ENCODE measurements around the gene TRIP13.
"Not testable (repeated sequence)": the region's sequence is repeated elsewhere in the genome, so short reads cannot be mapped to it uniquely, and the experiment has no call there.

The TRIP13 gene

DNA sequence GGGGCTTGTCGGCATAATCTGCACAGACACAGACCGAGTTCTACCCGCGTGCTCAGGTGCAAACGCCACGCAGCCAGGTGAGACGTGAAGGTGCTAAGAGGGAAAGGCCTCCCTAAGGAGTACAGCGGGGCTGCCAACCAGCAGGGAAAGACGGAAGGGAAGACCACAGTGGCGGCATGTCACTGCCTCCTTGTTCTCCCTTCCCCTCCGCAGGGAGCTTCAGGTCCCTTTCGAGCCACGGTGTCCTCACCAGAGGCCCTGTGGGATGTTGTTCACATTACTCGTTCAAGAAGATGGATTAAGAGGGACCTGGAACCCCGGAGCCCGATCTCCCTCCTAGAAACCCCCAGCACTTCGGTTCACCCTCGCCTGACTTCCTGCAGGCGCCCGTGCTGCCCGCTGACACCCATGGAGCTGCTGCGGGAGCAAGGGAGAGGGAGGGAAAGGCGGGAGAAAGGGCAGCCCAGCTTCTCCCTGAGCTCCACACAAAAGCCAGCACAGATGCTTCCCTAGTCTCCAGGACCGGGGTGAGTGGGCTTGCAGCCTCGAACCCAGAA lies 769 bp upstream of the TRIP13 start:
- no peak for DNase-seq (ENCODE audit: low spot score)

DNA sequence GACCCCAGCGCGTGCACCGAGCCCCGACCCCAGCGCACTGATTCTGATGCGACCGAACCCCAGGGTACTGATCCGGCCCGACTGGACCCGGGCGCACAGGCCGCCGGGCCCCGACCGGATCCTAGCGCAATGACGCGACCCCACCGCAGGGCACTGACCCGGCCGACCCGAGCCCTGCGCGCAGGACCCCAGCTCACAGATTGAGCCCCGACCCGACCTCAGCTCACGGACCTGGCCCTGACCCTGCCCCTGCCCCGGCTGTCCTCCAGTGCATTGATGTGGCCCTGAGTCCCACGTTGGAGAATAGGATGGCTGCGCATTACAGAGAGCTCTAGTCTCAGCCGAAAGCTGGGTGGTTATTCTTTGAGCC lies 438 bp downstream of the TRIP13 start:
- peak; percentile 65 for DNase-seq (ENCODE audit: low spot score)

- no peak for DNase-seq (ENCODE audit: low spot score)
These were observed 1.0 kb downstream of the TRIP13 start for GRCh38 chr5:893711-894110.

GRCh38 chr5:900781-901180 lies 8.1 kb downstream of the TRIP13 start:
- no peak for DNase-seq (ENCODE audit: low spot score)

GRCh38 chr5:902129-902916 lies 9.6 kb downstream of the TRIP13 start:
- no peak for DNase-seq (ENCODE audit: low spot score)

DNA sequence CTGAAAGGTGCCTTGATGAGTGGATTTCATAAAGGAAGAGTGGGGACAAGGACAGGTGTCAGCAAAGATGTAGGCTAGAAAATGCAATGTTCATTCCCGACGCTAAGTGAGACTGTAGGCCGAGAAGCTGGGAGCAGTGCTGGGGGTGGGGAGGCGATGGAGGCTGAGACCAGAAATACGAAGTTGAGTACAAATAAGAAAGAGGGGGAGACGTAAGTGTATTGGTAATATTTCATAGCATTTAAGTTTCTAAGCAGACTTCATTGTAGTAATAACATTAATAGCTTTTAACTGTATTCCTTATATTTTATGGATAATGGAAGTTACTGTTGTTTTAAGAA lies 11.0 kb downstream of the TRIP13 start:
- DNase-seq (ENCODE audit: low spot score): no peak

DNA sequence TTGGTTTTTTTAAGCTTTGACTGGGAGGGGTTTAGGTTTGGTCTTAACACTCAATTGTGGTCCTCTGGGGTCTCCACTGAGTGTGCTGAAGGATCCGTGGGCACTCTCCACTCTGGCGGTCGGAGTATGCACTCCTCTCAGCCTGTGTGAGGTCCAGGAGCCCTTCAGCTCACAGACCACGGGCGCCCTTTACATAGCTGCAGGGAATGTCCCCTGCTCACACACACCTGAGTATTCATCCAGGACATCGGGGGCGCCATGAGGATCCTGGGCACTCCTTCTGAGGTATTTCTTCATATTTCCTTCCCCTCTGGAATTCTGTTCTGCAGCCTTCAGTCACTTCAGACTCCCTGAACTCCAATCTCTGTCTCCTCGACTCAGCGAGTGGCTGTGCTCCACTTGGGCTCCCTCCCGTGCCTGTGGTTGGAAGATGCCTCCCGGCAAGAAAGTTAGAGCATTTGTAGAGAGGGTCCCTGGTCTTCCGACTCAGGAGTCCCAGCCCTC lies 12.5 kb downstream of the TRIP13 start:
- no peak for DNase-seq (ENCODE audit: low spot score)

DNA sequence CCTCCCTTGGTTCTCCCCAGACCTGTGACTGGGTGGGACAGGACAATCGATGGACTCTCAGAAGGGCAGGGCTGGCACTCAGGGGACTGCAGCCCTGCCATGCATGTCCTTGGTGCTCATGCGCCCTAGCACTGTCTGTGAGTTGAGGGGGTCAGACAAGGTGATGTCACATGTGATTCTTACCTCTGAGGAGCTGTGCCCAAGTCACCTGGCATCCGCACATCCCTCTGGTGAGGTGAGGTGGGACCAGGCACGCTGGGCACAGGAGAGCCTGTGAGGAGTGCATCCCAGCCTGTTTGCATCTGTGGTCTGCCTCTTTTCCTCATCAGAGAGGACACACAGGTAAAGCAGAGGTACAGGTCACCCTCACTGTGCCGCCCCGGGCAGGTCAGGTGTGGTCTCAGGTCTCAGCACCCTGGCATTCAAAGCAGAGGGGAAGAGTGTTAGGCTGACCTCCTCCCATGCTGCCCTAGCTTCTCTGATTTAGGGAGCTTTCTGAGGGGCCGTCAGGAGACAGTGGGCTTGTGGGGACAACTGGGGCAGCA lies 14.8 kb downstream of the TRIP13 start:
- DNase-seq (ENCODE audit: low spot score): no peak

DNA sequence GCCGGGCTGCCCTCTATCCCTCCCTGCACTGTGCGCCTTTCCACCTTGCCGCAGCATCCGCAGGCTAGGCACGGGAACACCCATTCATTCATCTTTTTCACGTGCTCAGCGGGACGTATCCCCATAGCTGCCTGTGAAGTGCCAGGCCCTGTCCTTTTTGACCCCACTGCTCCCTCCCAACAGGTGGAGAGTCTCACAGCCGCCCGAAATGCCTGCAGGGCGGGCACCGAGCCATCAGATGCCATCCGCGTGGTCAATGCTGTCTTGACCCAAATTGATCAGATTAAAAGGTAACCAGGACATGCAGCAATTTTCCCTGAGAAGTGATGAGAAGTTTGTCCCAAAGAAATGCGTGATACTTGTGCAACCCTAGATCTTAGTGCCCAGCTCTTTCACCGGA lies 15.5 kb downstream of the TRIP13 start:
- DNase-seq (ENCODE audit: low spot score): no peak

DNA sequence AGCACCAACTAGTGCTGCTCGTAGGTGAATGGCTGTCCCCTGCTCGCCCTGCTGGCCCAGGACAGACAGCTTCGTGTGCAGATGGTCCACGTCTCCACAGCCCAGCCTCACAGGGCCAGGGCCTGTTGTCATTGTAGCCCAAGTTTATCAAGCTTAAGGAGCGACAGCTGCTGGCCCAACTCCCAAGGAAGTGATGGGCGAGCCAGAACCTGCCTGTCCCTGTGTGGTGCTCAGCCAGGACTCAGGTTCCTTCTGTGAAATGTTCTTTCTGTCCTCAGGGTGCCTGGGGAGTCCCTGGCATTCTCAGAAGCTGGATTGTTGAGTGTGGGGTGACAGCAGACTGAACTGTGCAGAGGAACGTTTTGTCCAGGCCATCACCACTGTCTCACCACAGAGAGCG lies 16.4 kb downstream of the TRIP13 start:
- DNase-seq (ENCODE audit: low spot score): no peak

DNA sequence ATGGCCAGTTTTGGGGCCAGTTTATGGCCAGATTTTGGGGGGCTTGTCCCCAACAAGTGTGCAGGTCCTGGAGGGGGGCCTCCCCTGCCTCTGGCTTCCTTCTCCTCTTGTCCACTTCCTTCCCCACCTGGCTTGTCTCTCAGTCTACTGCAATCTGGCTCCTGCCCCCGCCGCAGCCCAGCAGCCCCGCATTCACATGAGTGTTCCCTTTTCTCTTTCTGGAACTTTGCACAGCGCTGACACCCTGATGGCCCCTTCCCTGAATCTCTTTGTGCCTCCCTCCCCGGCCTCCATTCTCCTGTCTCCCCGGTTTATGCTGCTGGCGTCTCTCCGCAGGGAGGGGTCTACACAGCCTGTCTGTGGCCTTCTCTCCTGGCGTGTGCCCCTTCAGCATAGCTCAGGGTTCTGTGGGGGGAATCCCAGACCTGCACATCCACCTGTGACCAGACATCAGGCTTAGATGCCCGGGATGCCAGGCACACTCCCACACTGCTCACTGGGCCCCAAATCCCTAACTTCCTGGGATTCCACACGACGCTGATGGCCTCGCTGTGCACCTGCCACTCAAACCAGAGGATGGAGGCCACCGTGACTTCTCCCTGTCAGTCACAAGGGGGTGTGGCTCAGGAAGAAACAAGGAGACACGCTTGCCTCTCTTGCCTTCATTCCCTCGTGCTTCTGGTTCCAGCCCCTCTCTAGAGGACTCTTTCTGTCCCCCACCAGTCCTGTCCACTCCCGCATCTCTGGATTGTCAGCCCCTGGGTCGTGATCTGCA lies 17.5 kb downstream of the TRIP13 start:
- no peak for DNase-seq (ENCODE audit: low spot score)

DNA sequence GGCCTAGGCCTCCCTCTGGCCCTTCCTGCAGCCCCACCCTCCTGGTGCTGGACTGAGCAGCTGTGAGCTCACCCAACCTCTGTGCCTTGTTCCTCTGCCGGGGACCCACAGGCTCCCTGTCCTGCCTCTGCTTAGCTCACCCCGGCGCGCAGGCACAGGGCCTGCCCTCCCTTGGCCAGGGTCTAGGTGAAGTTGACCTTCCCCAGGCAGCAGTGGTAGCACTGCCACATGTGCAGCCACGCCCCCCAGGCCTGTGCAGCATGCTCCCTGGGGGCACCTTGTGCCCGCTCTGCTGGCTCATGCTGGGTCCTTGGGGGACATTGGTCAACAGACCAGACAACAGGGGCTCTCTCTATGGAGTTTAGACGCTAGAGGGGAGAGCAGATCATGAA lies 18.1 kb downstream of the TRIP13 start:
- no peak for DNase-seq (ENCODE audit: low spot score)

DNA sequence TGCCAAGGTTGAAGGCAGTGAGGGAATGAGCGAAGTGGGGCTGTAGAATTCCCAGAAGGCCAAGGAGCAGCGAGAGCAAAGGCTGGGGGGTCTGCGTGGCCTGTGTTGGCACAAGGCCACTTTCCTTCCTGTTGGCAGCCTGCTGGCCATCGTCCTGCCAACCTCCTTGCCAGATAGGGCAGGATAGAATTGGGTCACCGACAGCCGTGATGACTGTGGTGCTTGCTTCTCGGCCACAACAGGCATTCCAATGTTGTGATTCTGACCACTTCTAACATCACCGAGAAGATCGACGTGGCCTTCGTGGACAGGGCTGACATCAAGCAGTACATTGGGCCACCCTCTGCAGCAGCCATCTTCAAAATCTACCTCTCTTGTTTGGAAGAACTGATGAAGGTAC lies 18.9 kb downstream of the TRIP13 start:
- no peak for DNase-seq (ENCODE audit: low spot score)

- no peak for DNase-seq (ENCODE audit: low spot score)
These were observed 19.8 kb downstream of the TRIP13 start for GRCh38 chr5:912280-913091.

DNA sequence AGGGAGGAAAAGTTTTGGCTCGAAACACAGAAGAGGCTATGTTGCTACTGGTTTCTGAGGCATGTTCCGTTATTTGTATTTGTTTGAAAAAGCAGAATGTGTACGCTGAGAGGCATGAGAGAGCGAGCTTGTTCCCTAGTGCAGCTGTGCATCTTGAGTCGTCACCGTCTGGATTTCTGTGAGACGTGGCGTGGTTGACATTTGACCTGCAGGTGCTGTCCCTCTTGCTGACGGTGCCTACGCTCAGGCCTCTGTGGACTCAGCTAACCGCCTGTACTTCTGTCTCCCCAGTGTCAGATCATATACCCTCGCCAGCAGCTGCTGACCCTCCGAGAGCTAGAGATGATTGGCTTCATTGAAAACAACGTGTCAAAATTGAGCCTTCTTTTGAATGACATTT lies 21.5 kb downstream of the TRIP13 start:
- no peak for DNase-seq (ENCODE audit: low spot score)

DNA sequence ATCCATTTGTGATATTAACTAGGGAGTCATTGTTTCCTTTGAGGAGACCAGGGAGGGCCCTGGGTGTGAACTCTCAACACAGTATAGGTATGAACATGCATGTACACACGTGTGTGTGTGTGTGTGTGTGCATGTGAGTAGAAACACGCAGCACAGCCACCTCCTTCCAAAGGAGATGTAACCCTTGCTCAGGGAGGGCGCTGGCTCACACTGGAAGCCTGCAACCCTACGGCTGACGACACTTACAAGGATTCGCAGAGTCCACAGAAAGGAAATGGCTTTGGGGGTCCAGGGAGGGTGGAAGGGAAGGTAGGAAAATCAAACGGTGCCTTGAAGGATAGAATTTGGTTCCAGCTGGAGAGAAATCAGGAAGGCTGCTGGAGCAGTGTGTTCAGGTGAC lies 21.9 kb downstream of the TRIP13 start:
- no peak for DNase-seq (ENCODE audit: low spot score)

DNA sequence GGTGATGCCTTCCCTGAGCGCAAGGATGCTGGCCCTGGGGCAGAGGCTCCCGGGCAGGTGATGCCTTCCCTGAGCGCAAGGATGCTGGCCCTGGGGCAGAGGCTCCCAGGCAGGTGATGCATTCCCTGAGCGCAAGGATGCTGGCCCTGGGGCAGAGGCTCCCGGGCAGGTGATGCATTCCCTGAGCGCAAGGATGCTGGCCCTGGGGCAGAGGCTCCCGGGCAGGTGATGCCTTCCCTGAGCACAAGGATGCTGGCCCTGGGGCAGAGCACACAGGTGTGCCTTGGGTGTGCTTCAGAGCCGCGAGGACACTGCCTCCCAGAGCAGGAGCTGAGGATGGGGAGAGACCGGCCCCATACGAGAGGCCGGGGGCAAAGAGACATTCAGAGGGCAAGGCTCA lies 22.7 kb downstream of the TRIP13 start:
- DNase-seq (ENCODE audit: low spot score): not testable (repeated sequence)

DNA sequence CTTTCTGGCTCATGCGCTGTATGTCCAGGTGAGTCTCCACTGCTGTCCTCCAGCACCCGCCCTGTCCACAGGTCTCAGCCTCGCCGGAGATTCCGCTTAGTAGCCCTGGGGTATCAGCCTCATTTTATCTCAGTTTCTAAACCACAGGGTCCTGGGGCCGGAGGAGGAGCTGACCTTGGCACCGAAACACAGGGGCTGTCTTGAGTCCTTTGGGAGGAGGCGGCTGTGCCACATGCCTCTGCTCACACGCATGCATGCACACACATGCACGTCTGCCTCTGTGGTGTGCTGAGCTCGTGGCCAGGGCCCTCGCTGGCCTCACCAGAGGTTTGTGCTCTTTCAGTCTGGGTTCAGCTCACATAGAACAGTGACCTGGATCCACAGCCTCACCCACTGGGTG lies 23.3 kb downstream of the TRIP13 start:
- DNase-seq (ENCODE audit: low spot score): no peak

GRCh38 chr5:916441-917293 lies 24.0 kb downstream of the TRIP13 start:
- DNase-seq (ENCODE audit: low spot score): no peak

DNA sequence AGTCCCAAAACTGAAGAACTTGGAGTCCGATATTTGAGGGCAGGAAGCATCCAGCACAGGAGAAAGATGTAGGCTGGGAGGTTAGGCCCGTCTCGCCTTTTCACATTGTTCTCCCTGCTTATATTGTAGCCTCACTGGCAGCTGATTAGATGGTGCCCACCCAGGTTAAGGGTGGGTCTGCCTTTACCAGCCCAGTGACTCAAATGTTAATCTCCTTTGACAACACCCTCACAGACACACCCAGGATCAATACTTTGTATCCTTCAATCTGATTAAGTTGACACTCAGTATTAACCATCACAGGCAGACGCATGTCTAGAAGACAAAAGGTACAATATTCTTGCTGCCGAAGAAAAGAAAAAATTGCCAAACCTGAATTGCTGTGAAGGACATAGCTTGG lies 26.0 kb downstream of the TRIP13 start:
- not testable (repeated sequence) for DNase-seq (ENCODE audit: low spot score)

DNA sequence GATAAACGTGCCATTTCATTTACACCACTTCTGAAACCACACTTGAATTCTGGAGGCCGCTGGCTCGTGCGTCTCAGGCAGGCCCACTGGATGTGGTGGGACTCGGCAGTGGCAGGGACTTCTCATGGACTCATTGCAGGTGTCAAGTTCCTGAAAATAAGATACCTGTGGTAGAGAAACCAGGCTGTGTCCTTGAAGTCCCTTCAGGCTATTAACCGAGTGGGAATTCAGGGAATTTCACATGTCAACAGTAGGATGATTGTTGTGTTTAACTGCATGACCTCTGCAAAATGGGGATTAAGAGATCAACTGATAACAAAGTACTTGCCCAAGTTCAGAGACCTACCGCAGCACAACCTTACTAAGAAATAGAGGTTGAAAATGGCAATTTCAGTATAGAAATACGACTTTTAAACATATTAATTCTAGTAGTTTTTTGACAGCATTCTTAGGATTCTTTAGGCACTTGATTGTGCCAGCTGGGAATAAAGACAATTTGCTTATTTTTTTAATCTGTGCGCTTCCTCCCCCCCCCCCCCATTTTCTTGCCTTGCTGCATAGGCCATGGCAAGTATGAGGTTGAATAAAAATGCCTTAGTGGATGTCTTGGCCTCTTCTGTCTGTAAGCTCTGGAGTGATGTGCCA lies 26.8 kb downstream of the TRIP13 start:
- no peak for DNase-seq (ENCODE audit: low spot score)

Data from D341Med (cell line).